ENCODE data around the gene C6orf141. TPM values are rescaled to one million over a fixed set of nuclear protein-coding genes. Genes with fewer than 3 reads are reported as not detected.

C6orf141 gene
- total RNA-seq, 4 donors from 2014 or later = 1.0 to 7.8 (median 1.5) TPM; not detected in 1

DNA sequence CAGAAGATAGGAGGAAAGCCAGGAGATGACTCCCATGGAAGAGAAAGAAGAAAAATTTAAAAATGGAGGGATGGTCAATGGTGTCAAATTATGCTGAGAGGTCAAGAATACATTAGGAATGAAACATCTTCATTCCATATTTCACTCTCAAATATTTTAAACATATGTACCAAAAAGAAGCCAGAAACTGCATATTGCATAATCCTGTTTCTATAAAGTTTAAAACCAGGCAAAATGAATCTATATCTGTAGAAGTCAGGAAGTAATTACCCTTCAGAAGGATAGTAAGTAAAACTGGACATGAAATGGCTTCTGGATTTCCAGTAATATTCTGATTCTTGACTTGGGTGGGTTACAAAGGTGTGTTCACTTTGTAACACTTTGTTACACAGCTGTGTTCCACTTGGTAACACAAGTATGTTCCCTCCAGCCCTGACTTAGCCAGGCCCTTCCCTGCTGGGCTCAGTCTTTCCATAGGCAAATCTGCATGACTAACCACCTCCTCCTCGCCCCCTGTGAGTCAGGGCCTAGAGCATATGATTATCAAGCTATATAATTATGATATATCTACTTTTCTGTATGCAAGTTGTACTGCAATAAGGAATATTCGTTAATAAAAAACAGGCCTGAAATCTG, 20.2 kb upstream of the C6orf141 start:
- in situ Hi-C loops (cut with MboI; ENCODE audit: low sequenced_read_pairs in 4 of 4) = loop anchor here in 2 of 4 donors (10.0 to 25.0 kb wide), 2 partner anchors 307 to 325 kb away; no protein-coding TSS in a partner anchor
- Histone ChIP-seq H3K9me3 (no peaks in the 10 kb centered on the region), H3K36me3 (no peaks in the 10 kb centered on the region), H3K4me3 (no peak overlapping the region), H3K27me3 (no peaks in the 10 kb centered on the region), H3K27ac (no peak overlapping the region), H3K4me1 (no peaks in the 10 kb centered on the region)
- intact Hi-C loops (cut with DNase I; ENCODE audit: low total_unique reads) = loop anchor here (5.0 kb wide), 1 partner anchor 317 kb away; no protein-coding TSS in a partner anchor
- DNase-seq (no peak), ATAC-seq (no peak)
- TF ChIP-seq, protein P1, sequence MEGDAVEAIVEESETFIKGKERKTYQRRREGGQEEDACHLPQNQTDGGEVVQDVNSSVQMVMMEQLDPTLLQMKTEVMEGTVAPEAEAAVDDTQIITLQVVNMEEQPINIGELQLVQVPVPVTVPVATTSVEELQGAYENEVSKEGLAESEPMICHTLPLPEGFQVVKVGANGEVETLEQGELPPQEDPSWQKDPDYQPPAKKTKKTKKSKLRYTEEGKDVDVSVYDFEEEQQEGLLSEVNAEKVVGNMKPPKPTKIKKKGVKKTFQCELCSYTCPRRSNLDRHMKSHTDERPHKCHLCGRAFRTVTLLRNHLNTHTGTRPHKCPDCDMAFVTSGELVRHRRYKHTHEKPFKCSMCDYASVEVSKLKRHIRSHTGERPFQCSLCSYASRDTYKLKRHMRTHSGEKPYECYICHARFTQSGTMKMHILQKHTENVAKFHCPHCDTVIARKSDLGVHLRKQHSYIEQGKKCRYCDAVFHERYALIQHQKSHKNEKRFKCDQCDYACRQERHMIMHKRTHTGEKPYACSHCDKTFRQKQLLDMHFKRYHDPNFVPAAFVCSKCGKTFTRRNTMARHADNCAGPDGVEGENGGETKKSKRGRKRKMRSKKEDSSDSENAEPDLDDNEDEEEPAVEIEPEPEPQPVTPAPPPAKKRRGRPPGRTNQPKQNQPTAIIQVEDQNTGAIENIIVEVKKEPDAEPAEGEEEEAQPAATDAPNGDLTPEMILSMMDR (IDR thresholded peaks at IDR 0.05 in 4 of 5, conservative IDR thresholded peaks at IDR 0.05 in 1 of 5) = no peak
- no peak for TF ChIP-seq POLR2A (IDR thresholded peaks at IDR 0.05)

DNA sequence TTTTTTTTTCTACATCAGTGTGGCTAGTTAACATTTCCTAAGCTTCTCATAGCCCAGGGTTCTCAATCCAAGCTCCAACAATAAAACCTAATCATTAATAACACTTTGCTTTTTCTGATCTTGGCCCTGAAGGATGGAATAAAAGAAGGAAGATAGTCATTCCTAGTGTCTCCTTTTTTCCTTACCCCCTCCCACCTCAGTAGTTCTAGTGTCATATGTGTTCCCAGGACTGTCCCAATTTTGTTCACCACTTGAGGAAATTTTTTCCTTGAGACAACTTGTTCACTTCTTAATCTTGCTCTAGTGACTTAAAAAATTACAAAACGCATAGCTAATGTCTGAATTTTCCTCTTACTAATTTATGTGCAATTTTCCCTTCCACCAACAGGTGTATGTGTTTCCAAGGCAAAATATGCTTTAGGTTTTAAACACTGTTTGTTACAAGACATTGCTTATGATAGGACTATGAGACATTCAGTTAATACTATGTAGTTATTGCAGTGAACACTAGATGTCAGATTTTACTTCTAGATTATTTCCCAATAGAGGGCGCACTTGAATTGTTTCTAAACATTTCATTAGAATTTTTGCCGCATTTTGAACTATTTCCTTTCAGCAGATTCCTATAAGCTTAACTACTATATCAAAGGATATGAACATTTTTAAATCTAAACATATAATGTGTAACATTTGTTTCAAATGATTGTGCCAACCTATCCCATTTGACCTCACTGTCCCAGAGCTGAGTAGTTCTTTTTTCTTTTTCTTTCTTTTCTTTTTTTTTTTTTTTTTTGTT, 18.5 kb upstream of the C6orf141 start:
- TF ChIP-seq, protein P1 (IDR thresholded peaks at IDR 0.05 in 4 of 5, conservative IDR thresholded peaks at IDR 0.05 in 1 of 5) = peak; percentile 27 to 71 (median 55)
- no peak for TF ChIP-seq POLR2A (IDR thresholded peaks at IDR 0.05)
- no peaks in the 10 kb centered on the region for H3K4me1 ChIP-seq
- H3K9me3 ChIP-seq = no peaks in the 10 kb centered on the region
- no peaks in the 10 kb centered on the region for H3K27me3 ChIP-seq
- no peaks in the 10 kb centered on the region for H3K36me3 ChIP-seq
- ATAC-seq = peak; percentile 54 to 64
- no peak overlapping the region for H3K27ac ChIP-seq
- H3K4me3 ChIP-seq = peak overlapping the region in 2 of 4 donors; percentile 6 to 24
- intact Hi-C loops (cut with DNase I; ENCODE audit: low total_unique reads) (loop anchor here (1.0 to 5.0 kb wide), 2 partner anchors 74 to 315 kb away; no protein-coding TSS in a partner anchor), in situ Hi-C loops (cut with MboI; ENCODE audit: low sequenced_read_pairs in 4 of 4) (loop anchor here in 2 of 4 donors (10.0 to 25.0 kb wide), 2 partner anchors 305 to 323 kb away; no protein-coding TSS in a partner anchor)
- no peak for DNase-seq

DNA sequence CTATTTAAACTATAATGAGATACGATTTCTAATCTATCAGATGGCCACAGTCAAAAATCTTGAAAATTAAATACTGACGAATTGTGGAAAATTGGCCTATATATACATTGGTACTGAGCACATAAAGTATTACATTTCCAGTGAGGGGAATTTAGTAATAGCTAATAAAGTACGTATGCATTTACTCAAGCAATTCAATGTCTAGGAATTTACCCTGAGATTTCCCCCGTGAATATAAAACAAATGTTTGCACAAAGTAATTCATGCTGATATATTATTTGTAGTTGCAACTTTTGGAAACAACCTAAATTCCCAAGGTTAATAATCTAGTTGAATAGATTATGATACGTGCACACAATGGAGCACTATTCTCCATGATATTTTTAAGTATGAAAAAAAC, 14.7 kb upstream of the C6orf141 start:
- in situ Hi-C loops (cut with MboI; ENCODE audit: low sequenced_read_pairs in 4 of 4) = loop anchor here in 2 of 4 donors (10.0 to 25.0 kb wide), 2 partner anchors 302 to 319 kb away; no protein-coding TSS in a partner anchor
- H3K36me3 ChIP-seq = no peaks in the 10 kb centered on the region
- H3K9me3 ChIP-seq = no peaks in the 10 kb centered on the region
- TF ChIP-seq, protein P1 (IDR thresholded peaks at IDR 0.05 in 4 of 5, conservative IDR thresholded peaks at IDR 0.05 in 1 of 5) = no peak
- no peak for TF ChIP-seq POLR2A (IDR thresholded peaks at IDR 0.05)
- intact Hi-C loops (cut with DNase I; ENCODE audit: low total_unique reads) = no loop called here
- ATAC-seq (no peak), DNase-seq (no peak)
- H3K27ac ChIP-seq = no peak overlapping the region
- no peaks in the 10 kb centered on the region for H3K4me1 ChIP-seq
- H3K27me3 ChIP-seq = no peaks in the 10 kb centered on the region
- no peak overlapping the region for H3K4me3 ChIP-seq

- DNase-seq (no peak), ATAC-seq (no peak)
- Histone ChIP-seq H3K9me3 (no peaks in the 10 kb centered on the region), H3K4me1 (no peaks in the 10 kb centered on the region), H3K27me3 (no peaks in the 10 kb centered on the region), H3K36me3 (no peaks in the 10 kb centered on the region), H3K27ac (no peak overlapping the region), H3K4me3 (no peak overlapping the region)
- in situ Hi-C loops (cut with MboI; ENCODE audit: low sequenced_read_pairs in 4 of 4) = loop anchor here in 2 of 4 donors (10.0 to 25.0 kb wide), 2 partner anchors 298 to 316 kb away; no protein-coding TSS in a partner anchor
- TF ChIP-seq, protein P1 (IDR thresholded peaks at IDR 0.05 in 4 of 5, conservative IDR thresholded peaks at IDR 0.05 in 1 of 5) = no peak
- no peak for TF ChIP-seq POLR2A (IDR thresholded peaks at IDR 0.05)
- intact Hi-C loops (cut with DNase I; ENCODE audit: low total_unique reads) = no loop called here
Measured at GRCh38 chr6:49539102-49539501, 11.4 kb upstream of the C6orf141 start.

Data from gastrocnemius medialis (tissue), 4 donors.